Psoas muscle (tissue), 8 donors: ENCODE measurements around the gene RNPS1. TPM values are rescaled to one million over a fixed set of nuclear protein-coding genes. Genes with fewer than 3 reads are reported as not detected.

Experiments
- ATAC-seq, 4 donors: fragments of 200-7000 bp; cut with Tn5 transposase; one replicate each; pipeline ENCODE4 v1.9.1; 2020; ENCODE audit warnings: moderate library complexity in 3 of 4, mild to moderate bottlenecking in 2 of 4
- DNase-seq, 2 donors: peaks; one replicate each; pipeline ENCODE4 v3.0.0-alpha.2; 2020
- H3K27ac ChIP-seq: fragments of 200-600 bp; one replicate; pipeline ENCODE4 v1.8.0; 2022
- H3K27me3 ChIP-seq, 3 donors: fragments of 200-600 bp in 1 of 3; one replicate each; pipeline versions ENCODE4 v1.6.1 to v1.8.0; 2013 to 2022; ENCODE audit warnings: low read length in 2 of 3, mild to moderate bottlenecking in 2 of 3, moderate library complexity in 1 of 3; ENCODE audit not compliant: insufficient read depth in 3 of 3
- H3K36me3 ChIP-seq, 2 donors: fragments of 200-600 bp in 1 of 2; one replicate each; pipeline versions ENCODE4 v1.6.1 to v1.8.0; 2013 to 2022; ENCODE audit warnings: low read depth in 1 of 2, mild to moderate bottlenecking in 1 of 2, moderate library complexity in 1 of 2; ENCODE audit not compliant: insufficient read depth in 1 of 2
- H3K4me1 ChIP-seq: fragments of 200-600 bp; one replicate; pipeline ENCODE4 v1.8.0; 2022
- H3K4me3 ChIP-seq: fragments of 200-600 bp; one replicate; pipeline ENCODE4 v1.8.0; 2022; ENCODE audit warnings: mild to moderate bottlenecking
- H3K9me3 ChIP-seq: fragments of 200-600 bp; one replicate; pipeline ENCODE4 v1.8.0; 2022
- WGBS, 3 donors: extraction: QIAGEN DNeasy Blood & Tissue Kit; methylation state at CpG; one replicate each; pipeline versions ENCODE4 v1.1.6 to v1.1.7; 2013; 5-methylcytosine and 5-hydroxymethylcytosine counted together
- intact Hi-C, 2 donors: fragments of 100-400 bp; cut with DNase I; formaldehyde crosslinking; loops; one replicate each; pipeline versions ENCODE4 v1.11.0 to v1.14.2; 2022
- polyA plus RNA-seq, 3 donors: library from polyadenylated mRNA; stranded (reverse); fragments of 200-250 nt; gene quantifications; one replicate each; pipeline ENCODE4 v1.2.3, GENCODE V29; 2013
- total RNA-seq, 4 donors: library from RNA; stranded (reverse); fragmentation: NEBNext Ultra II Directional in 2 of 4; extraction: Animal tissue kit (Norgen Biotek cat#: 25700) in 2 of 4; gene quantifications; one replicate each; pipeline versions ENCODE4 v1.2.1 to v1.2.4, GENCODE V29; 2021 to 2023
- TF ChIP-seq, protein P1 (sequence below): fragments of 200-600 bp; IDR thresholded peaks from one replicate; pipeline ENCODE4 v1.8.0; 2022; ENCODE audit warnings: antibody characterized with exemption
- donor health status: healthy with polysubstance abuse.
- donor health status: DM: no; HTN: no; CAD: no; lungs with moderate emphysema.
- donor health status: Bipolar disorder and iron deficiency.
- donor health status: healthy.
- donor health status: DM: yes; HTN: yes; CAD: no.
- donor health status: DM: no; HTN: no; CAD: no.
- donor health status: DM: no; HTN: no; CAD: no.
- donor health status: DM: yes; HTN: yes; CAD: no.

The RNPS1 gene
- total and polyA plus RNA-seq, 7 donors: 165 to 441 (median 193) TPM

- intact Hi-C loops: no loop called here
- 5 to 10% (median 5%) methylated on average over 12 to 22 of the region's 22 CpGs for WGBS, 3 donors
- Histone ChIP-seq H3K4me1 (peaks cover 19% of the 10 kb centered on the region), H3K4me3 (peak overlapping the region; percentile 92), H3K36me3 (peaks cover 0 to 17% of the 10 kb centered on the region in 2 donors), H3K27me3 (no peaks in the 10 kb centered on the region), H3K27ac (peak overlapping the region; percentile 86), H3K9me3 (no peaks in the 10 kb centered on the region)
- peak; percentile 61 to 70 (median 68) for ATAC-seq
- TF ChIP-seq, protein P1, sequence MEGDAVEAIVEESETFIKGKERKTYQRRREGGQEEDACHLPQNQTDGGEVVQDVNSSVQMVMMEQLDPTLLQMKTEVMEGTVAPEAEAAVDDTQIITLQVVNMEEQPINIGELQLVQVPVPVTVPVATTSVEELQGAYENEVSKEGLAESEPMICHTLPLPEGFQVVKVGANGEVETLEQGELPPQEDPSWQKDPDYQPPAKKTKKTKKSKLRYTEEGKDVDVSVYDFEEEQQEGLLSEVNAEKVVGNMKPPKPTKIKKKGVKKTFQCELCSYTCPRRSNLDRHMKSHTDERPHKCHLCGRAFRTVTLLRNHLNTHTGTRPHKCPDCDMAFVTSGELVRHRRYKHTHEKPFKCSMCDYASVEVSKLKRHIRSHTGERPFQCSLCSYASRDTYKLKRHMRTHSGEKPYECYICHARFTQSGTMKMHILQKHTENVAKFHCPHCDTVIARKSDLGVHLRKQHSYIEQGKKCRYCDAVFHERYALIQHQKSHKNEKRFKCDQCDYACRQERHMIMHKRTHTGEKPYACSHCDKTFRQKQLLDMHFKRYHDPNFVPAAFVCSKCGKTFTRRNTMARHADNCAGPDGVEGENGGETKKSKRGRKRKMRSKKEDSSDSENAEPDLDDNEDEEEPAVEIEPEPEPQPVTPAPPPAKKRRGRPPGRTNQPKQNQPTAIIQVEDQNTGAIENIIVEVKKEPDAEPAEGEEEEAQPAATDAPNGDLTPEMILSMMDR: no peak
- peak in 1 of 2 donors; percentile 56 for DNase-seq
Measured at GRCh38 chr16:2223942-2224486, 43.9 kb downstream of the RNPS1 start.

GRCh38 chr16:2223221-2223941 is 44.5 kb downstream of the RNPS1 start, which contains the start of gene E4F1:
E4F1 (plus strand) TSS chr16:2223591; CDS start chr16:2223614, 23 bp downstream.
- H3K36me3 ChIP-seq: peaks cover 0 to 10% of the 10 kb centered on the region in 2 donors
- H3K9me3 ChIP-seq: no peaks in the 10 kb centered on the region
- 0 to 1% (median 0%) methylated on average over 64 to 82 of the region's 82 CpGs for WGBS, 3 donors
- intact Hi-C loops: no loop called here
- ATAC-seq: peak; percentile 97 to 99 (median 98)
- peak within 1 kb of the TSS; percentile 92 for H3K4me3 ChIP-seq
- peak within 1 kb of the TSS; percentile 86 for H3K27ac ChIP-seq
- peaks cover 19% of the 10 kb centered on the region for H3K4me1 ChIP-seq
- no peaks in the 10 kb centered on the region for H3K27me3 ChIP-seq
- DNase-seq: peak; percentile 100
- TF ChIP-seq, protein P1: no peak

DNA sequence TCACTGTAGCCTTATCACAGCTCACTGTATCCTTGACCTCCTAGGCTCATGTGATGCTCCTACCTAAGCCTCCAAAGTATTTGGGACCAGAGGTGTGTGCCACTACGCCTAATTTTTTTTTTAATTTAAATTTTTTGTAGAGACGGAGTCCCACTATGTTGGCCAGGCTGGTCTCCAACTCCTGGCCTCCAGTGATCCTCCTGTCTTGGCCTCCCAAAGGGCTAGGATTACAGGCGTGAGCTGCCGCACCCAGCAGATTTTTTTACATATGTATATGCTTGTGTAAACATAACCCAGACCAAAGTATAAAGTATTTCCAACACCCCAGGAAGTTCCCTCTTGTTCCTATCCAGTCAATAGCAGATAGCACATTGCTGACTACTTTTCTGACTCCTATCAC is 51.6 kb downstream of the RNPS1 start:
- intact Hi-C loops: loop anchor here in 1 of 2 donors (5.0 kb wide), 1 partner anchor 36 kb away; the partner anchor contains the start of gene ECI1
- Histone ChIP-seq H3K27ac (peak overlapping the region; percentile 91), H3K36me3 (no peaks in the 10 kb centered on the region), H3K4me3 (peak overlapping the region; percentile 70), H3K4me1 (peaks cover 26% of the 10 kb centered on the region), H3K27me3 (no peaks in the 10 kb centered on the region), H3K9me3 (no peaks in the 10 kb centered on the region)
- no peak for ATAC-seq
- DNase-seq: no peak
- 93 to 98% (median 95%) methylated on average over 4 of the region's 4 CpGs for WGBS, 3 donors
- TF ChIP-seq, protein P1: no peak

DNA sequence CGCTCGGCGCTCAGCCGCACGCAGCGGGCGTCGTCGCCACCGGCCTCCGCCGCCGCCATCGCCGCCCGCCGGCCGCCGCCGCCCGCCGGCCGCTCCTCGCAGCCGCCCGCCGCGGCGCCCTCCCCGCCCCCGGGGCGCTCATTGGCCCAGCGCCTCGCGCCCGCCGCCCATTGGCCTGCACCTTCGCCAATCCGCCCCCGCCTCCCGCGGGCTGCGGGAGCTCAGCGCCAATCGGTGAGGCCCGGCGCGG is 53.3 kb downstream of the RNPS1 start, which contains the start of gene PGP:
TSS of gene PGP (minus strand) at position 122 of the 250 bp plus-strand sequence. CDS start at position 59, 63 bp downstream.
- intact Hi-C loops: no loop called here
- Histone ChIP-seq H3K27me3 (no peaks in the 10 kb centered on the region), H3K4me3 (peak within 1 kb of the TSS; percentile 84), H3K27ac (peak within 1 kb of the TSS; percentile 91), H3K36me3 (peaks cover 0 to 3% of the 10 kb centered on the region in 2 donors), H3K9me3 (no peaks in the 10 kb centered on the region), H3K4me1 (peaks cover 41% of the 10 kb centered on the region)
- WGBS, 3 donors: 0 to 1% (median 0%) methylated on average over 5 to 48 of the region's 48 CpGs
- TF ChIP-seq, protein P1: no peak
- DNase-seq (no peak), ATAC-seq (peak; percentile 68 to 81 (median 74))
